Esophagus muscularis mucosa (tissue), 3 donors: ENCODE data around the gene ANXA4.

Experiments used
- CTCF ChIP-seq, 3 experiments: fragments of 200-600 bp in 2 of 3; fragments of 450-650 bp in 1 of 3; sonication (generic) in 2 of 3; IDR thresholded peaks; one replicate each; pipeline ENCODE4 v1.5.1; 2017 to 2019; ENCODE audit warnings: antibody characterized with exemption in 3 of 3, mild to moderate bottlenecking in 2 of 3, moderate library complexity in 1 of 3
- POLR2AphosphoS5 ChIP-seq, 2 donors: sonication (generic); formaldehyde crosslinking; IDR thresholded peaks; one replicate each; pipeline ENCODE4 v1.6.1; 2017; ENCODE audit warnings: antibody characterized with exemption in 2 of 2

GRCh38 chr2:69790601-69790959 lies 48.6 kb downstream of the ANXA4 start:
- TF ChIP-seq POLR2AphosphoS5 (IDR thresholded peaks at IDR 0.05) (no peak), CTCF (IDR thresholded peaks at IDR 0.05) (no peak)
